Measurements from ENCODE around the gene OPRL1.
"Not testable (repeated sequence)": the region's sequence is repeated elsewhere in the genome, so short reads cannot be mapped to it uniquely, and the experiment has no call there.

Gene OPRL1

DNA sequence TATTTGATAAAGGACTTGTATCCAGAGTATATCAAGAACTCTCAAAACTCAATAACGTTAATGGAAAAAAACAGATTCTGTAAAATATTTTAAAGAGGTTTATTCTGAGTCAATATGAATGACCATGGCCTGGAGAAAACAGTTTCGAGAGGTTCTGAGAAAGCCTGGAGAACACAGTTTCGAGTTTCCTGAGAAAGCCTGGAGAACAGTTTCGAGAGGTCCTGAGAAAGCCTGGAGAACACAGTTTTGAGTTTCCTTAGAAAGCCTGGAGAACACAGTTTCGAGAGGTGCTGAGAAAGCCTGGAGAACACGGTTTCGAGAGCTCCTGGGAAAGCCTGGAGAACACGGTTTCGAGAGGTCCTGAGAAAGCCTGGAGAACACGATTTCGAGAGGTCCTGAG lies 43.0 kb downstream of the OPRL1 start:
- DNase-seq: not testable (repeated sequence)

DNA sequence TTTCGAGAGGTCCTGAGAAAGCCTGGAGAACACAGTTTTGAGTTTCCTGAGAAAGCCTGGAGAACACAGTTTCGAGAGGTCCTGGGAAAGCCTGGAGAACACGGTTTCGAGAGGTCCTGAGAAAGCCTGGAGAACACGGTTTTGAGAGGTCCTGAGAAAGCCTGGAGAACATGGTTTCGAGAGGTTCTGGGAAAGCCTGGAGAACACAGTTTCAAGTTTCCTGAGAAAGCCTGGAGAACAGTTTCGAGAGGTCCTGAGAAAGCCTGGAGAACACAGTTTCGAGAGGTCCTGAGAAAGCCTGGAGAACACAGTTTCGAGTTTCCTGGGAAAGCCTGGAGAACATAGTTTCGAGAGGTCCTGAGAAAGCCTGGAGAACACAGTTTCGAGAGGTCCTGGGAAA lies 43.6 kb downstream of the OPRL1 start:
- not testable (repeated sequence) for DNase-seq

- no peak for DNase-seq
These were observed 49.4 kb downstream of the OPRL1 start for GRCh38 chr20:64129146-64129782.

GRCh38 chr20:64130271-64130670 lies 50.4 kb downstream of the OPRL1 start:
- no peak for DNase-seq

GRCh38 chr20:64130876-64131275 lies 51.0 kb downstream of the OPRL1 start:
- no peak for DNase-seq

DNA sequence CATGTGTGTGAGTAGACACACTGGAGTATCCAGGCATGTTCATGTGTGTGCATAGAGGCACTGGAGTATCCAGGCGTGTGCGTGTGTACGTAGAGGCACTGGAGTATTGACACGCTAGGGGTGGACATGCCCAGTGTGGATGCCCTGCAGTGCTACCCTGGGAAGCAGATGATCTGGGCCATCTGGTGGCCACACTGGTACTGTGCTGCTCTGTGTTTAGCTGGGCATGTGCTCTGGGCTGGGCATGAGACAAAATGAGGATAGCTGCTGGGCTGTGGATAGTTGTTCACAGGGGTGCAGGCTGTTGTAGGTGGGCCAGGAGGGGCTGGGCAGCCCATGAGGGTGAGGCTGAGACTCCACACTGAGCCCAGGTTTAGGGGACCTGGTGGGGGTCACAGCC lies 51.5 kb downstream of the OPRL1 start:
- no peak for DNase-seq

- DNase-seq: no peak
These were observed 54.1 kb downstream of the OPRL1 start for GRCh38 chr20:64133951-64134407.

DNA sequence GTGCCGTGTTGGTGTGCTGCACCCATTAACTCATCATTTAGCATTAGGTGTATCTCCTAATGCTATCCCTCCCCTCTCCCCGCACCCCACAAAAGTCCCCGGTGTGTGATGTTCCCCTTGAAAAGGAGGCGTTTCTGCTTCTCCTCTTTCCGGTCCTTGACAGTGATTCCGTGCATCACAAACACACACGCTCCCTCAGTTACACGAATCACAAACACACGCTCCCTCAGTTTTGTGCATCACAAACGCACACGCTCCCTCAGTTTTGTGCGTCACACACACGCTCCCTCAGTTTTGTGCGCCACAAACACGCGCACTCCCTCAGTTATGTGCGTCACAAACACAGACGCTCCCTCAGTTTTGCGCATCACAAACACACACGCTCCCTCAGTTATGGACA lies 54.9 kb downstream of the OPRL1 start:
- not testable (repeated sequence) for DNase-seq

DNA sequence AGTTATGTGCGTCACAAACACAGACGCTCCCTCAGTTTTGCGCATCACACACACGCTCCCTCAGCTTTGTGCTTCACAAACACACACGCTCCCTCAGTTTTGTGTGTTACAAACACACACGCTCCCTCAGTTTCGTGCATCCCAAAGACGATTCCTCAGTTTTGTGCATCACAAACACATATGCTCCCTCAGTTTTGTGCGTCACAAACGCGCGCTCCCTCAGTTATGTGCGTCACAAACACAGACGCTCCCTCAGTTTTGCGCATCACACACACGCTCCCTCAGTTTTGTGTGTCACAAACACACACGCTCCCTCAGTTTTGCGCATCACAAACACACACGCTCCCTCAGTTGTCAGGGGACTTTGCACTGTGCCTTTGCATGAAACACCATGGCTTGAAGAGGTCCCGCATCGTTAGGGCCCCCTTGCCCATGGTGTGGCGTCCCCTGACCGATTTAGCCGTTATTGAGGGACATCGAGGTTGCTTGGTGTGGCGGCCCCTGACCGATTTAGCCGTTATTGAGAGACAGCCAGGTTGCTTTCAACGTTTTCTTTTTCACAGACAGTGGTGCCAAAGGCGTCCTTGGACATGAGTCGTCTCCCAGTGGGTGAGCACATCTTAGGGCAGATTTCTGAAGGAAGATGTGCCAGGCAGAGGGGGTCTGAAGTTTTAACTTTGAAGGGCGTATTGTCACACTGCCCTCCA lies 56.3 kb downstream of the OPRL1 start:
- no peak for DNase-seq

DNA sequence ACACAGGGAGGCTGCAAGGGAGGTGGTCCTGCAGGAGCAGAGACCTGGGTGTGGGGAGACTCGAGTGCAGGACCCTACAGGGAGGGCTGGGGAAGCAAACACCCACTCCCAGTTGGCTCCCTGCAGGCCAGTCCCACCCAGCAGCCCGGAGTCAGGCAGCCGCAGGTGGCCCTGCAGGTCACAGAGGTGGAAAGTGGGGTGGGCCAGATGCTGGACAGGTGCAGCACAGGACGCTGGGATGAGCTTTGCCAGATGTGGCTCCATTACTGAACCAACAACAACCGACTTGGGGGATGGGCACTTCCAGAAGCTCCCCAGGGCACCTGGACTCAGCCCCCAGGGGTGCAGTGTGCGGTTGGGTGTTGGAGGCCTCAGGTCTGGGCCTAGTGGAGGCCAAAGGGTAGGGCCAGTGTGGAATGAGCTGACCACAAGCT lies 57.7 kb downstream of the OPRL1 start:
- DNase-seq: no peak

- no peak for DNase-seq
These were observed 58.5 kb downstream of the OPRL1 start for GRCh38 chr20:64138276-64138815.

DNA sequence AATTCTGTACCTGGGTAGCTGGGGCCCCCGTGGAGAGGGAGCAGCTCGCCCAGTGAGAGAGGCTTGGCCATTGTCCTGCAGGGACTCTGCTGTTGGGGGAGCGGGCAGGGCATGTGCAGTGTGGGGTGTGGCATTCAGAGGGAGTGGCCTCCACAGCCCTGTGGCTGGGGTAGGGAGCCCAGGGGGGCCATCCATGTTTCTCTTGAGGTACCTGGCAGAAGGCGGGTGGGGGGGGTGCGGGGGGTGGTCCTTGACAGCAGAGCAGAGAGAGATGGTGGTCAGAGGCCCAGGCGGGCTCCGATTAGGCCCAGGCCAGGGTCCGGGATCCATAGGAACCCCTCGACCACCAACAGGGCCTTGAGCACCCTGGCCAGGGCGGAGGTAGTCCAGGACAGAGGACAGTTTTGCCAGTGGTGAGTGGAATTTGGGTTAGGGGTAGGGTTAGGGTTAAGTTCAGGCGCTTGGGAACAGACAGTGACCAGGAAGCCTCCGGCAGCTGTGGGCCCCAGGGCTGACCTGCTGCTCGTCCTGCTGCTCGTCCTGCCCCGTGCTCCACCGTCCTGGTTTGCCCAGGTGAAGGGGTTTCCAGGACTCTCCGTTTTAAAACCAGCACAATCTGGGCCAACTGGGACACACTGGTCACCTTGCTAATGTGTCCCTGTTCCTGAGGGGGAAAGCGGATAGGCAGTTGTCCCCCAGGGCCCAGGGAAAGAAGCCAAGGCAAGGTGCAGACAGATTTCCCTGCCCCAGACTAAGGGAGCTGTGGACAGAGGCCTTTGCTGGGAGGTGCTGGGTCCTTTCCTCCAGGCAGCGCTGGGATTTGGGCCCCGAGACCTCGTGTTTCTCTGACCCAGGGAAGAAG lies 59.5 kb downstream of the OPRL1 start:
- DNase-seq: no peak

GRCh38 chr20:64140061-64140931 lies 60.4 kb downstream of the OPRL1 start:
- DNase-seq: no peak

GRCh38 chr20:64140956-64141355 lies 61.1 kb downstream of the OPRL1 start:
- DNase-seq: no peak

- DNase-seq: no peak
These were observed 62.7 kb downstream of the OPRL1 start for GRCh38 chr20:64142590-64142989.

DNA sequence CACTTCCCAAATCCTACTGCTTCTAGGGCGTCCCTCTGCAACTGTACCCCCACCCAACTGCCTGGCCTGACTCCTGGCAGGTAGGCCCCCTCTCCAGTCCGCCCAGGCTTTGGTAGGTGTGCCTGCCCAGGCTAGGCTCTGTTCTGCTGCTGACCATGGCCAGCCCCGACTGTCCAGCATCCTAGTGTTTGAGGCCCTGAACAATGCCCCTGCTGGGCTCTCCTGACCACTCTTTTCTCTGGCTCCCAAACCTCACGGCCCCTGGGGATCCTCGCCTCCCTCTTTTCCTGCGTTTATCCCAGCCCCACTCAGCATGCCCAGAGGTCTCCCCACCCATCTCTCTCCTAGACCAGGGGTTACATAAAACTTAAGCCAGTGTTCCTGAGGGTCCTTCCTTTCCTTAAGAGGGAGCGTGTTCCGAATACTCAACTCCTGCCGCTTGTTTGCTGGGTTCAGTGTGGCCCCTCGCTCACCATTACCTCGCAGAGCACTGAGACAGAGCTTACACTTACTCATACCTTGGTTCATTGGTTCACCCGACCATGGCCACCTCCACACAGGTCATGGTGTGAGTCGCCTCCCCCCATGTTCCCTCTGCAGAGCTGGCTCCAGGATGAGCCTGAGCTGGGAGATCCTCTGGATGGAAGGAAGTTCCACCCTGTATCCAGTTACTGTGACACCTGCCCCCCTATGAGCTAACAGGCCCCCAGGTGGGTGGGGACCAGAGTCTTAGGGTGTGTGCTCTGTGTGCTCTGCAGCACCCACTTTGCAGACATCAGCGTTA lies 63.3 kb downstream of the OPRL1 start:
- DNase-seq: no peak

DNA sequence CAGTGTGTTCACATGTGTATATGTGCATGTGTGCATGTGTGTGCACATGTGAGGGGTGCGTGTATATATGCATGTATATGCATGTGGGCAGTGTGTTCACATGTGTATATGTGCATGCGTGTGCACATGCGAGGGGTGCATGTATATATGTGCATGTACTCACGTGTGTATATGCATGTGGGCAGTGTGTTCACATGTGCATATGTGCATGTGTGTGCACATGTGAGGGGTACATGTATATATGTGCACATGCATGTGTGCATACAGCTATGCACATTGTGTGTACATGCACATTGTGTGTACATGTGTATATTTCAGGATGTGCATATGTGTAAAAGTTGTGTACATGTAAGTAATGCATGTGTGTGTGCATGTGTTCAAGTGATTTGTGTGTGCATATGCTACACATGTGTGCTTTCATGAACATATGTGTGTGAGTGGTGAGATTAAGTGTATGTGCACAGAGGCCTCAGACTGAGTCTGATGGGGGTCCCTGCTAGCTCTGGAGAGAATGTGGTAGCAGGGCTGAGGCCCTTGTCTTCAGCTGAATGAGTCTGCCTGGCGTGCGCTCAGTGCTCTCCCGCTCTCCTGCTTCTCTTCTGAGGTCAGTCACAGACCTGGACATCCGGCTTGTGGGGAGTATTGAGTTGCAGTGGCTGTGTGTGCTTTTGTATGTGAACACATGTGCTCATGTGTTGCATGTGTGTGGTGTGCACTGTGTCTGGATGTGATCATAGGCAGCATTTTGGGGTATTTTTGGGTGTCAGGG lies 64.4 kb downstream of the OPRL1 start:
- no peak for DNase-seq

DNA sequence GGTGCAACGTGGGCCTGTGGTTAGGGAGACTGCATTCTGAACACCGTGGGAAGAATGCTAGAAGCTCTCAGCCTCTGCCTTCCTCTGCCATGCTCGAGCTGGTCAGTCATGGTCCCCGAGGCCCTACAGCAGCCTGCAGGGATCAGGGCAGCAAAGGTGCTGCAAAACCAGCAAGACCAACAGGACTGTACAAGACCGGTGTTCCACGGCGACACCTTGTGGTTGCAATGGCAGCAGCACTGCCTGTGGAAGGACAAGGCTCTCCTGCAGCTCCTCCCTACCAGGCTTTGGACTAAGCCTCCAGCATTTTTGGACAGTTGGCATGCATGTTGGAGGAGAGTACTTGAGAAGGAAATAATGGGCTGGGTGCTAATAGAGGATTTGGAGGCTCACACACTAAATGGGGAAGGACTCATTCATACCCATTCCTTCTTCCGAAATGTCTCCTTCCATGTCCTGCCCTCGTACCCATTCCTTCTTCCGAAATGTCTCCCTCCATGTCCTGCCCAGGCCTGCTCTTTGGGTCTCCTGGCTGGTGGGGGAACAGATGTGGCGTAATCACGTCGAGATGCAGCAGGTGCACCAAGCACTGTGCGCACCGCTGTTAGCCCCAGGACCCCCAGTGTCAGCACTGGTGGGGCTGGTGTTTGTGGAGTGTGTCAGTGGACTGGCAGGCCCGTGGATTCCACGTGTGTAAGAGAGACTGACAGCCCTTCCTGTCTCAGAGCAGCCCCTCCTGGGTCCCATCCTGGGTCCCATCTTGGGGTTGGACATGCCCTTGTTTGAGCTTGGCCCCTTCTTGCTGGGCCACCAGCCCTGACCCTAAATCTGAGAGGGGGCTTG lies 65.8 kb downstream of the OPRL1 start:
- DNase-seq: no peak

- DNase-seq: no peak
These were observed 66.5 kb downstream of the OPRL1 start for GRCh38 chr20:64146301-64146935.

Measured in activated CD4-positive, CD25-positive, alpha-beta regulatory T cell treated with anti-CD3 and anti-CD28 coated beads, Interleukin-2, amount 50 U/mL, for 72 hours (primary cell).